C4-2B (cell line): ENCODE results near the gene PRPF19.

Source experiments
- CTCF ChIP-seq: fragments of 450-650 bp; conservative IDR thresholded peaks from 2 replicates; pipeline ENCODE4 v1.5.1; 2017; ENCODE audit warnings: mild to moderate bottlenecking
- ZFX ChIP-seq: fragments of 450-650 bp; IDR thresholded peaks from 2 replicates; pipeline ENCODE4 v1.6.1; 2017

GRCh38 chr11:60951904-60952741 is 45.7 kb upstream of the PRPF19 start, which contains the start of gene SLC15A3:
- TF ChIP-seq CTCF (no peak), ZFX (no peak)
